Ishikawa (cell line): ENCODE data around the gene ZRANB3.

Experiments
- CREB1 ChIP-seq: IDR thresholded peaks from 2 replicates; pipeline ENCODE4 v1.6.1; 2012; ENCODE audit warnings: low read depth
- EP300 ChIP-seq: IDR thresholded peaks from 2 replicates; pipeline ENCODE4 v1.6.1; 2012; ENCODE audit warnings: borderline replicate concordance
- FOXM1 ChIP-seq: IDR thresholded peaks from 2 replicates; pipeline ENCODE4 v1.6.1; 2012; ENCODE audit warnings: low read depth, borderline replicate concordance
- MAX ChIP-seq: IDR thresholded peaks from 2 replicates; pipeline ENCODE4 v1.6.1; 2012
- RAD21 ChIP-seq: IDR thresholded peaks from 2 replicates; pipeline ENCODE4 v1.6.1; 2012; ENCODE audit warnings: low read depth
- REST ChIP-seq: IDR thresholded peaks from 2 replicates; pipeline ENCODE4 v1.6.1; 2012; ENCODE audit warnings: low read depth, mild to moderate bottlenecking
- YY1 ChIP-seq: IDR thresholded peaks from 2 replicates; pipeline ENCODE4 v1.6.1; 2012; ENCODE audit warnings: low read depth

GRCh38 chr2:135142323-135142722 lies 388.7 kb downstream of the ZRANB3 start:
- TF ChIP-seq REST (no peak), MAX (no peak), RAD21 (no peak), EP300 (no peak), FOXM1 (no peak), YY1 (no peak), CREB1 (no peak)
